Neural progenitor cell (in vitro differentiated cells): ENCODE results near the gene PXDN. TPM values are rescaled to one million over a fixed set of nuclear protein-coding genes. Genes with fewer than 3 reads are reported as not detected.

Experiments
- DNase-seq: peaks from one replicate; pipeline ENCODE4 v3.0.0-alpha.2; 2016; ENCODE audit warnings: low spot score
- H2AFZ ChIP-seq: fragments of 200-600 bp; sonication (generic); replicated peaks from 2 replicates; pipeline ENCODE4 v1.6.1; 2016; ENCODE audit warnings: antibody characterized with exemption
- H3F3A ChIP-seq: fragments of 200-600 bp; sonication (generic); 2 replicates; pipeline ENCODE4 v1.6.1; 2016; ENCODE audit warnings: antibody characterized with exemption, low read depth
- H3K27ac ChIP-seq: fragments of 200-600 bp; sonication (generic); 2 replicates; pipeline ENCODE4 v1.5.1; 2016; ENCODE audit warnings: mild to moderate bottlenecking
- H3K27me3 ChIP-seq: fragments of 200-600 bp; sonication (generic); 2 replicates; pipeline ENCODE4 v1.6.1; 2016; ENCODE audit warnings: mild to moderate bottlenecking, moderate library complexity
- H3K36me3 ChIP-seq: fragments of 200-600 bp; sonication (generic); 2 replicates; pipeline ENCODE4 v1.5.1; 2016
- H3K4me1 ChIP-seq: fragments of 200-600 bp; sonication (generic); 2 replicates; pipeline ENCODE4 v1.6.1; 2016; ENCODE audit warnings: mixed run types
- H3K4me2 ChIP-seq: fragments of 200-600 bp; sonication (generic); 2 replicates; pipeline ENCODE4 v1.6.1; 2016
- H3K4me3 ChIP-seq: fragments of 200-600 bp; sonication (generic); 2 replicates; pipeline ENCODE4 v1.5.1; 2016
- H3K79me2 ChIP-seq: fragments of 200-600 bp; sonication (generic); 2 replicates; pipeline ENCODE4 v1.6.1; 2016; ENCODE audit warnings: low read depth
- H3K9ac ChIP-seq: fragments of 200-600 bp; sonication (generic); 2 replicates; pipeline ENCODE4 v1.6.1; 2016
- H3K9me3 ChIP-seq: fragments of 200-600 bp; sonication (generic); 2 replicates; pipeline ENCODE4 v1.5.1; 2016; ENCODE audit warnings: low read depth
- H4K20me1 ChIP-seq: fragments of 200-600 bp; sonication (generic); 2 replicates; pipeline ENCODE4 v1.6.1; 2016; ENCODE audit warnings: low read depth
- H3K27ac Mint-ChIP-seq: 3 replicates; pipeline ENCODE4 v1.8.0; 2021; ENCODE audit warnings: mixed read lengths
- H3K27me3 Mint-ChIP-seq: 2 replicates; pipeline ENCODE4 v1.8.0; 2022; ENCODE audit warnings: low read depth, mild to moderate bottlenecking, inconsistent platforms, moderate library complexity, mixed read lengths; ENCODE audit not compliant: insufficient read depth
- H3K36me3 Mint-ChIP-seq: 3 replicates; pipeline ENCODE4 v1.8.0; 2021; ENCODE audit warnings: mixed read lengths
- H3K4me1 Mint-ChIP-seq: 3 replicates; pipeline ENCODE4 v1.8.0; 2021; ENCODE audit warnings: mixed read lengths
- H3K4me3 Mint-ChIP-seq: 3 replicates; pipeline ENCODE4 v1.8.0; 2021; ENCODE audit warnings: mild to moderate bottlenecking, moderate library complexity, mixed read lengths
- H3K9me3 Mint-ChIP-seq: 3 replicates; pipeline ENCODE4 v1.8.0; 2020; ENCODE audit warnings: mixed read lengths
- EZH2 ChIP-seq: fragments of 200-600 bp; sonication (generic); IDR thresholded peaks from 2 replicates; pipeline ENCODE4 v1.6.1; 2017; ENCODE audit warnings: antibody characterized with exemption, mild to moderate bottlenecking, moderate library complexity
- EZH2phosphoT487 ChIP-seq: fragments of 200-600 bp; sonication (generic); IDR thresholded peaks from 2 replicates; pipeline ENCODE4 v1.6.1; 2017; ENCODE audit warnings: antibody characterized with exemption
- total RNA-seq: library from RNA; depleted of rRNA; stranded (reverse); fragments of >200 nt; gene quantifications from 2 replicates; pipeline ENCODE4 v1.2.3, GENCODE V29; 2015; ENCODE audit warnings: low replicate concordance
- TF ChIP-seq, protein P1 (sequence below): fragments of 200-600 bp; sonication (generic); IDR thresholded peaks from 2 replicates; pipeline ENCODE4 v1.5.1; 2017; ENCODE audit warnings: antibody characterized with exemption, mild to moderate bottlenecking

The PXDN gene
- total RNA-seq, 1 donor from 2014 or later = 118 TPM

DNA sequence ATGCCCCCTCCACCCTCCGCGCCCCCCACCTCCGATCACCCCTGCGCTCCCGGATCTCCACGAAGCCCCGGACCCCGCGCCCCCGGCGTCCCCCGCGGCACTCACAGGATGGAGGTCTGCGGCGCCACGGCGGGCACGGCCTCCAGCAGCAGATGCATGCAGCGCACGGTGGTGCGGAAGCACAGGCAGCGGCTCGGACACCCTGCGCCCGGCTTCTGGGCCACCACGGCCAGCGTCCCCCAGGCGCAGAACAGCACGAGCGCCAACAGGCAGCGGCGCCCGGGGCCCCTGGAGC is 217 bp downstream of the PXDN start:
- H3K4me3 Mint-ChIP-seq = peak overlapping the region; percentile 96

DNA sequence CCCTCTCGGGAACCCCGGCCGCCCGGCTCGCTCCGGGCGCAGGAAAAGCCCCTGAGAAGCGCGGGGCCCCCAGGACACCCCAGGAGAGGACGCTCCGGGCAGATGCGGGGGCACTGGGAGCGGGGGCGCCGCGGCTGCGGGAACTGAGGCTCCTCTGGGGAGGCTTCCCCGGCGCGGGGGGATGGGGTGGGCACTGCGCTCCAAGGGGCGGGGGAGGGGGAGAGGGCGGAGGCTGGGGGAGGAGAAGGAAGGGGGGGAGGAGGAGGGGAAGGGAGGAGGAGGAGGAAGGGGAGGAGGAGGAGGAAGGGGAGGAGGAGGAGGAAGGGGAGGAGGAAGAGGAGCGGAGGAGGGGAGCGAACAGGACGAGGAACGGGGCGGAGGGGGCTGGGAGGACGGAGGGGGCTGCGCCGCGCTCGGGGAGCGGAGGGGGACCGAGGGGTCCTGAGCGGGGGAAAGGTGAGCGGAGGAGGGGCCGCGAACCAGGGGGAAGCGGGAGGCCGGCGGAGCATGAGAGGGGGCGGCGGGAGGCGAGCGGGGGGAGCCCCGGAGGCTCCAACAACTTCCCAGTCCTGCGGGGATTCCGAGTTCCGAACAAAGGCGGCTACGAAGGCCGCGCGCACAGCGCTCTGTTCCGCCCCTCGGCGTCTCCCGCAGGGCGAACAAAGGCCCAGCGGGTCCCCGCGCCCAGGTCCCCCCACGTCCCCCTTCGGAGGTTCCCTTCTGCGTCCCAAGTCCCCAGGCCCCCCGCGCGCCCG is 742 bp downstream of the PXDN start:
- Histone ChIP-seq H3K27ac (peak overlapping the region; percentile 53), H3K79me2 (peaks cover 44% of the 10 kb centered on the region), H3K4me3 (peak overlapping the region; percentile 93), H3K27me3 (peaks cover 53% of the 10 kb centered on the region), H2AFZ (peak overlapping the region; percentile 4), H3K36me3 (no peaks in the 10 kb centered on the region), H3K4me1 (peaks cover 12% of the 10 kb centered on the region), H3K4me2 (peak overlapping the region; percentile 83), H3F3A (peaks cover 22% of the 10 kb centered on the region), H3K9ac (peak overlapping the region; percentile 37), H4K20me1 (peaks cover 48% of the 10 kb centered on the region), H3K9me3 (no peaks in the 10 kb centered on the region)
- peaks cover 28% of the 10 kb centered on the region for H3K9me3 Mint-ChIP-seq
- no peak overlapping the region for H3K27ac Mint-ChIP-seq
- peak overlapping the region; percentile 96 for H3K4me3 Mint-ChIP-seq
- peaks cover 23% of the 10 kb centered on the region for H3K27me3 Mint-ChIP-seq
- H3K36me3 Mint-ChIP-seq = peaks cover 32% of the 10 kb centered on the region
- peaks cover 21% of the 10 kb centered on the region for H3K4me1 Mint-ChIP-seq
- TF ChIP-seq EZH2phosphoT487 (no peak), EZH2 (no peak)
- TF ChIP-seq, protein P1, sequence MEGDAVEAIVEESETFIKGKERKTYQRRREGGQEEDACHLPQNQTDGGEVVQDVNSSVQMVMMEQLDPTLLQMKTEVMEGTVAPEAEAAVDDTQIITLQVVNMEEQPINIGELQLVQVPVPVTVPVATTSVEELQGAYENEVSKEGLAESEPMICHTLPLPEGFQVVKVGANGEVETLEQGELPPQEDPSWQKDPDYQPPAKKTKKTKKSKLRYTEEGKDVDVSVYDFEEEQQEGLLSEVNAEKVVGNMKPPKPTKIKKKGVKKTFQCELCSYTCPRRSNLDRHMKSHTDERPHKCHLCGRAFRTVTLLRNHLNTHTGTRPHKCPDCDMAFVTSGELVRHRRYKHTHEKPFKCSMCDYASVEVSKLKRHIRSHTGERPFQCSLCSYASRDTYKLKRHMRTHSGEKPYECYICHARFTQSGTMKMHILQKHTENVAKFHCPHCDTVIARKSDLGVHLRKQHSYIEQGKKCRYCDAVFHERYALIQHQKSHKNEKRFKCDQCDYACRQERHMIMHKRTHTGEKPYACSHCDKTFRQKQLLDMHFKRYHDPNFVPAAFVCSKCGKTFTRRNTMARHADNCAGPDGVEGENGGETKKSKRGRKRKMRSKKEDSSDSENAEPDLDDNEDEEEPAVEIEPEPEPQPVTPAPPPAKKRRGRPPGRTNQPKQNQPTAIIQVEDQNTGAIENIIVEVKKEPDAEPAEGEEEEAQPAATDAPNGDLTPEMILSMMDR = no peak
- peak; percentile 83 for DNase-seq

More for the DNA sequence above, 217 bp downstream of the PXDN start:
- Histone ChIP-seq H3K27me3 (peaks cover 59% of the 10 kb centered on the region), H3K4me3 (peak overlapping the region; percentile 93), H3K9me3 (no peaks in the 10 kb centered on the region), H3K4me2 (peak overlapping the region; percentile 83), H3K36me3 (no peaks in the 10 kb centered on the region), H3K4me1 (peaks cover 12% of the 10 kb centered on the region), H4K20me1 (peaks cover 42% of the 10 kb centered on the region), H3K9ac (peak overlapping the region; percentile 37), H3F3A (peaks cover 22% of the 10 kb centered on the region), H2AFZ (no peak overlapping the region), H3K79me2 (peaks cover 40% of the 10 kb centered on the region), H3K27ac (peak overlapping the region; percentile 53)
- peak; percentile 79 for DNase-seq
- Mint-ChIP-seq H3K4me1 (peaks cover 21% of the 10 kb centered on the region), H3K27ac (no peak overlapping the region), H3K36me3 (peaks cover 28% of the 10 kb centered on the region), H3K9me3 (peaks cover 25% of the 10 kb centered on the region), H3K27me3 (peaks cover 23% of the 10 kb centered on the region)
- no peak for TF ChIP-seq EZH2phosphoT487
- TF ChIP-seq, protein P1 = no peak
- TF ChIP-seq EZH2 = no peak

- Histone ChIP-seq H3K4me2 (peak overlapping the region; percentile 83), H3K9ac (no peak overlapping the region), H3K9me3 (no peaks in the 10 kb centered on the region), H3K79me2 (peaks cover 51% of the 10 kb centered on the region), H3K27ac (no peak overlapping the region), H3K36me3 (no peaks in the 10 kb centered on the region), H2AFZ (peak overlapping the region; percentile 4), H3K4me3 (peak overlapping the region; percentile 93), H4K20me1 (peaks cover 55% of the 10 kb centered on the region), H3K27me3 (peaks cover 46% of the 10 kb centered on the region), H3F3A (peaks cover 22% of the 10 kb centered on the region), H3K4me1 (peaks cover 12% of the 10 kb centered on the region)
- peak overlapping the region; percentile 98 for H3K27ac Mint-ChIP-seq
- H3K4me1 Mint-ChIP-seq = peaks cover 21% of the 10 kb centered on the region
- DNase-seq = peak; percentile 83
- peak; percentile 44 for TF ChIP-seq EZH2
- TF ChIP-seq, protein P1 = peak; percentile 58
- no peak for TF ChIP-seq EZH2phosphoT487
- H3K27me3 Mint-ChIP-seq = peaks cover 23% of the 10 kb centered on the region
- peaks cover 34% of the 10 kb centered on the region for H3K36me3 Mint-ChIP-seq
- H3K9me3 Mint-ChIP-seq = peaks cover 30% of the 10 kb centered on the region
- peak overlapping the region; percentile 96 for H3K4me3 Mint-ChIP-seq
Observed at GRCh38 chr2:1742681-1743395, 1.5 kb downstream of the PXDN start.
